Spleen (tissue), 11 donors: ENCODE data around the gene TLE7. TPM values are rescaled to one million over a fixed set of nuclear protein-coding genes. Genes with fewer than 3 reads are reported as not detected.

Source experiments
- DNase-seq: peaks from one replicate; pipeline ENCODE4 v3.0.0-alpha.2; 2020
- H3K27ac ChIP-seq, 8 donors: fragments of 200-600 bp; sonication (generic) in 7 of 8; 1 replicate in 4 of 8; 2 replicates in 4 of 8; pipeline versions ENCODE4 v1.5.0 to v1.8.0; 2016 to 2021; ENCODE audit warnings: inconsistent platforms in 4 of 8, mild to moderate bottlenecking in 4 of 8, moderate library complexity in 1 of 8
- H3K27me3 ChIP-seq, 7 donors: fragments of 200-600 bp; sonication (generic) in 6 of 7; replicated peaks in 1 of 7; 1 replicate in 4 of 7; 2 replicates in 3 of 7; pipeline versions ENCODE4 v1.5.0 to v1.8.0; 2016 to 2021; ENCODE audit warnings: inconsistent platforms in 3 of 7, mild to moderate bottlenecking in 1 of 7
- H3K36me3 ChIP-seq, 6 donors: fragments of 200-600 bp; sonication (generic) in 5 of 6; 1 replicate in 4 of 6; 2 replicates in 2 of 6; pipeline versions ENCODE4 v1.5.0 to v1.8.0; 2016 to 2021; ENCODE audit warnings: inconsistent platforms in 2 of 6
- H3K4me1 ChIP-seq, 6 donors: fragments of 200-600 bp; sonication (generic) in 5 of 6; 1 replicate in 3 of 6; 2 replicates in 3 of 6; pipeline versions ENCODE4 v1.5.0 to v1.8.0; 2016 to 2021; ENCODE audit warnings: inconsistent platforms in 3 of 6
- H3K4me3 ChIP-seq, 8 donors: fragments of 200-600 bp; sonication (generic) in 7 of 8; 1 replicate in 4 of 8; 2 replicates in 4 of 8; pipeline versions ENCODE4 v1.5.0 to v1.8.0; 2016 to 2021; ENCODE audit warnings: inconsistent platforms in 4 of 8, mild to moderate bottlenecking in 4 of 8, moderate library complexity in 2 of 8
- H3K9me3 ChIP-seq, 8 donors: fragments of 200-600 bp; sonication (generic) in 7 of 8; 1 replicate in 4 of 8; 2 replicates in 4 of 8; pipeline versions ENCODE4 v1.5.0 to v1.8.0; 2016 to 2021; ENCODE audit warnings: inconsistent platforms in 4 of 8
- POLR2A ChIP-seq, 3 donors: fragments of 450-650 bp; IDR thresholded peaks; one replicate each; pipeline ENCODE4 v1.5.1; 2017; ENCODE audit warnings: antibody characterized with exemption in 3 of 3, mild to moderate bottlenecking in 1 of 3
- POLR2AphosphoS5 ChIP-seq, 3 donors: sonication (generic); formaldehyde crosslinking; IDR thresholded peaks; one replicate each; pipeline ENCODE4 v1.5.1; 2017; ENCODE audit warnings: antibody characterized with exemption in 3 of 3
- WGBS, 5 donors: extraction: QIAGEN DNeasy Blood & Tissue Kit in 3 of 5; methylation state at CpG; one replicate each; pipeline versions ENCODE4 v1.1.5 to v1.1.7; 2013 to 2018; 5-methylcytosine and 5-hydroxymethylcytosine counted together
- intact Hi-C: fragments of 100-400 bp; cut with DNase I; formaldehyde crosslinking; loops from one replicate; pipeline ENCODE4 v1.15.0; 2023; ENCODE audit warnings: low total_unique reads
- polyA plus RNA-seq, 3 donors: library from polyadenylated mRNA; stranded (reverse); fragments of 200-250 nt; gene quantifications; one replicate each; pipeline ENCODE4 v1.2.1, GENCODE V29; 2013
- total RNA-seq, 7 donors: library from RNA; depleted of rRNA in 3 of 7; stranded (reverse); fragments of >200 nt in 3 of 7; fragmentation: NEBNext Ultra II Directional in 4 of 7; extraction: Animal tissue kit (Norgen Biotek cat#: 25700) in 4 of 7; gene quantifications; one replicate each; pipeline versions ENCODE4 v1.1.0 to v1.2.1, GENCODE V29; 2016 to 2021
- TF ChIP-seq, protein P1 (sequence below), 11 experiments: fragments of 200-600 bp in 7 of 11; fragments of 450-650 bp in 4 of 11; sonication (generic) in 4 of 11; IDR thresholded peaks in 8 of 11; conservative IDR thresholded peaks in 3 of 11; 1 replicate in 7 of 11; 2 replicates in 4 of 11; pipeline versions ENCODE4 v1.4.0 to v1.8.0; 2016 to 2021; ENCODE audit warnings: antibody characterized with exemption in 11 of 11, inconsistent platforms in 4 of 11, mild to moderate bottlenecking in 1 of 11
- donor health status: healthy with polysubstance abuse.
- donor health status: DM: no; HTN: no; CAD: no; lungs with moderate emphysema.
- donor health status: DM: no; HTN: no; CAD: no.
- donor health status: Bipolar disorder and iron deficiency.
- donor health status: healthy.
- donor health status: DM: no; HTN: no; CAD: no.
- donor health status: DM: yes; HTN: yes; CAD: no.

The TLE7 gene
- total and polyA plus RNA-seq, 10 donors: not detected

DNA sequence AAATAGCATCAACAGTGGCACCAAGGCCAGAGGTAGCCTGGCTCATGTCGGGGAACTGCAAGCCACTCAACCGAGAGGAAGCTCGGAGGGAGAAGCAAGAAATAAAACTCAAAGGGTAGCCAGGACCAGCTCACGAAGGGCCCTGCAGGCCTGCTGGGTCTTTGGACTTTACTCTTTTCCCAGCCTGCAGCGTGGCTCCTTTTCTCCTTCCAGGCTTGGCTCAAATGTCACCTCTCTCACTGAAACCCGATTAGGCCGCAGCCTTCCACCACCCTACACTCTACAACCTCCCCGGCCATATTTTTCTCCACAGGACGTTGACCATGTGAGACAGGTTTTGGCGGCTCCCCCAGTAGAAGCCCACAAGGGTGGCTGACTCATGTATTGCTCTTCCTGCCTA, 45.3 kb downstream of the TLE7 start:
- no peak overlapping the region for H3K4me3 ChIP-seq
- no peak overlapping the region for H3K27ac ChIP-seq
- H3K36me3 ChIP-seq: no peaks in the 10 kb centered on the region
- H3K4me1 ChIP-seq: no peaks in the 10 kb centered on the region
- 66 to 83% (median 70%) methylated on average over 10 of the region's 10 CpGs for WGBS, 5 donors
- intact Hi-C loops: no loop called here
- DNase-seq: no peak
- TF ChIP-seq POLR2A (IDR thresholded peaks at IDR 0.05) (no peak), POLR2AphosphoS5 (IDR thresholded peaks at IDR 0.05) (no peak)
- TF ChIP-seq, protein P1, sequence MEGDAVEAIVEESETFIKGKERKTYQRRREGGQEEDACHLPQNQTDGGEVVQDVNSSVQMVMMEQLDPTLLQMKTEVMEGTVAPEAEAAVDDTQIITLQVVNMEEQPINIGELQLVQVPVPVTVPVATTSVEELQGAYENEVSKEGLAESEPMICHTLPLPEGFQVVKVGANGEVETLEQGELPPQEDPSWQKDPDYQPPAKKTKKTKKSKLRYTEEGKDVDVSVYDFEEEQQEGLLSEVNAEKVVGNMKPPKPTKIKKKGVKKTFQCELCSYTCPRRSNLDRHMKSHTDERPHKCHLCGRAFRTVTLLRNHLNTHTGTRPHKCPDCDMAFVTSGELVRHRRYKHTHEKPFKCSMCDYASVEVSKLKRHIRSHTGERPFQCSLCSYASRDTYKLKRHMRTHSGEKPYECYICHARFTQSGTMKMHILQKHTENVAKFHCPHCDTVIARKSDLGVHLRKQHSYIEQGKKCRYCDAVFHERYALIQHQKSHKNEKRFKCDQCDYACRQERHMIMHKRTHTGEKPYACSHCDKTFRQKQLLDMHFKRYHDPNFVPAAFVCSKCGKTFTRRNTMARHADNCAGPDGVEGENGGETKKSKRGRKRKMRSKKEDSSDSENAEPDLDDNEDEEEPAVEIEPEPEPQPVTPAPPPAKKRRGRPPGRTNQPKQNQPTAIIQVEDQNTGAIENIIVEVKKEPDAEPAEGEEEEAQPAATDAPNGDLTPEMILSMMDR (IDR thresholded peaks at IDR 0.05 in 8 of 11, conservative IDR thresholded peaks at IDR 0.05 in 3 of 11): no peak
- no peaks in the 10 kb centered on the region for H3K9me3 ChIP-seq
- peaks cover 0 to 17% (median 0%) of the 10 kb centered on the region in 7 donors for H3K27me3 ChIP-seq

DNA sequence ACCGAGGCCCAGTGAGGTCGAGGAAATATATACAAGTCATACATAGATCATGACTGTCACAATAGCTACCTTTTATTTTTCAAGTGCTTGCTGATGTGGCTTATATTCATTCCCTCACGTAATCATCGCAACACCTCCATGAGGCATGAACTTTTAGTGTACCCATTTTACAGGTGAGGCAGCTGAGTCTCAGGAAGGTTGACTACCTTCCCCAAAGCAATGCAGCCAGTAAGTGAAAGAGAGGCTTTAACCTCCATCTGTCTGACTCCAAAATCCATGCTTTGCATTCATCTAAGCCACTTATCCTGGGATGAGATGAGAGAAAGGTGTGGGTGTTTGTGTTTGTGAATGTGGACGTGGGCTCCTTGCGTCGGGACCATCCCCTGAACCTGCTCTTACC, 52.5 kb downstream of the TLE7 start:
- Histone ChIP-seq H3K27ac (no peak overlapping the region), H3K27me3 (peaks cover 0 to 59% (median 9%) of the 10 kb centered on the region in 7 donors), H3K9me3 (no peaks in the 10 kb centered on the region), H3K4me1 (no peaks in the 10 kb centered on the region), H3K36me3 (no peaks in the 10 kb centered on the region), H3K4me3 (no peak overlapping the region)
- 77 to 83% (median 79%) methylated on average over 7 of the region's 7 CpGs for WGBS, 5 donors
- no peak for DNase-seq
- TF ChIP-seq, protein P1 (IDR thresholded peaks at IDR 0.05 in 8 of 11, conservative IDR thresholded peaks at IDR 0.05 in 3 of 11): no peak
- TF ChIP-seq POLR2A (IDR thresholded peaks at IDR 0.05) (no peak), POLR2AphosphoS5 (IDR thresholded peaks at IDR 0.05) (no peak)
- intact Hi-C loops: no loop called here

DNA sequence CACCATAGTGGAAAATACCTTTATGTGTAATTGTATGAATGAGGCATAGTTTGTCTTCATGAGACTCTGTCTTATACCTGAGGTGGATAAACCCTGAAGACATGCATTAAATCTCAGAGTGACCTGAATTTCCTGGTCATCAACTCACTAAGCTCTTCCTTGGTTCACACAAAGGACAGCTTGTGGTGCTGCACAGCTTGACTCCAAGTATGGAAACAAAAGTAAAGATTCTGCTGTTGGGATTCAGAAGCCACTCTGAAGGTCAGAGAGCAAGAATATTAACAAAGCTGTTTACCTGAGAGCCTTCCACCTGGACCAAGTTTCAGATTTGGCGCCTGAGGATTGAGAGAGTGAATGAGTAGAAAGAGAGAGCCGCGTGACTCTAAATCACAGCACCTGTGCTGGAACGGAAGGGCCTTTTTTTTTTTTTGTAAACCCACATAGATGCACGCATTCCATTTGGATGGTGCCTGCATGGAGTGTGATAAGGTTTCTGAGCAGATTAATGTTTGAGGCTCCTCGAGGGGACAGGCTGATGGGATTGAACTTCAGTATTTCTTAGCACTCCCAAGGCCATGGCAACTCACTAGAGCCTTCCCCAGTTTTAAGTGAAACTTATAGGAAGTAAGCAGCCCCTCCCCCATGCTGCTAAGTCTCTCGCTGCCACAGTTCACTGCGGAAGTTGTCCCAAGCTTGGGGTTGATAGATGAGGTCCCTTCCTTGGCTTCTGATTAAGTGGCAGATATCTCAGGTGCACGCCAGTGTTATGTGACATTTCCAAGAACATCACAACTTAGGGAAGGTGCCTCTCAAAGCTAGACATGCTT, 54.6 kb downstream of the TLE7 start:
- intact Hi-C loops: no loop called here
- TF ChIP-seq POLR2AphosphoS5 (IDR thresholded peaks at IDR 0.05) (no peak), POLR2A (IDR thresholded peaks at IDR 0.05) (no peak)
- TF ChIP-seq, protein P1 (IDR thresholded peaks at IDR 0.05 in 8 of 11, conservative IDR thresholded peaks at IDR 0.05 in 3 of 11): no peak
- Histone ChIP-seq H3K4me1 (no peaks in the 10 kb centered on the region), H3K9me3 (no peaks in the 10 kb centered on the region), H3K4me3 (no peak overlapping the region), H3K27ac (no peak overlapping the region), H3K27me3 (peaks cover 0 to 59% (median 9%) of the 10 kb centered on the region in 7 donors), H3K36me3 (no peaks in the 10 kb centered on the region)
- 11 to 20% (median 17%) methylated on average over 7 to 9 of the region's 9 CpGs for WGBS, 5 donors
- no peak for DNase-seq

DNA sequence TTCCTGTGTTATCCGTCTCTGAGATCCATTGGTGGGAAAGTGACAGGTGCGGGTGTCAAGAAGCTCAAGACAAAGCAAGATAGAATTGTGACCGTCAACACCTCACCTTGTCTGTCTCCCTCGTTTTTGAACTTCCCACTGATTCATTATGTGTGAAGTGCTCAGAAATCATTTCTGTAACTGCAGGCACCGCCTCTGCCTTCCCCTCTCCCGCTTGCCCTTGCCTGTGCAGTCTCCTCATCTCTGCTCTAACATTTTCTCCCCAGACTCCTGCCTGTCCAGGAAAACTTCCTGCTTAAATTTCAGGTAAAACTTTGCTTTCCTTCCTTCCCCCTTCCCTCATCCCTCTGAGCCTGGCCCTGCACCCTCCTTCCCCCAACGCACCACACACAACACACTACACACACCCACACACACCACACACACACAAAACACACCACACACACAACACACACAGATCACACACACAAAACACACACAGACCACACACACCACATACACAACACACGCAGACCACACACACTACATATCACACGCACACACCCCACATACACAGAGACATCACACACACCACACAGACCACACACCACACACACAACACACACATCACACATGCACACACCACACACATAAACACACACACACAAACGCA, 57.7 kb downstream of the TLE7 start:
- Histone ChIP-seq H3K9me3 (no peaks in the 10 kb centered on the region), H3K4me3 (no peak overlapping the region), H3K27me3 (peaks cover 0 to 68% (median 6%) of the 10 kb centered on the region in 7 donors), H3K27ac (no peak overlapping the region), H3K4me1 (no peaks in the 10 kb centered on the region), H3K36me3 (no peaks in the 10 kb centered on the region)
- intact Hi-C loops: no loop called here
- WGBS, 5 donors: 70 to 73% (median 71%) methylated on average over 10 of the region's 10 CpGs
- no peak for DNase-seq
- TF ChIP-seq, protein P1 (IDR thresholded peaks at IDR 0.05 in 8 of 11, conservative IDR thresholded peaks at IDR 0.05 in 3 of 11): no peak
- TF ChIP-seq POLR2AphosphoS5 (IDR thresholded peaks at IDR 0.05) (no peak), POLR2A (IDR thresholded peaks at IDR 0.05) (no peak)
